ENCODE measurements around the gene PPP5C. TPM values are rescaled to one million over a fixed set of nuclear protein-coding genes. Genes with fewer than 3 reads are reported as not detected.

The PPP5C gene
- total RNA-seq, 1 donor from 2014 or later: 48.9 TPM

GRCh38 chr19:46303322-46303690 lies 43.6 kb upstream of the PPP5C start:
- peak overlapping the region; percentile 23 for H3K4me3 ChIP-seq
- H3K4me1 ChIP-seq: peaks cover 65% of the 10 kb centered on the region
- TF ChIP-seq CTCF (IDR thresholded peaks at IDR 0.05): no peak
- H3K36me3 ChIP-seq: peaks cover 52% of the 10 kb centered on the region
- H3K9me3 ChIP-seq: peaks cover 5% of the 10 kb centered on the region
- intact Hi-C loops (cut with DNase I): no loop called here
- ATAC-seq (no peak), DNase-seq (no peak)
- H3K27me3 ChIP-seq (ENCODE audit: low read depth): no peaks in the 10 kb centered on the region
- H3K27ac ChIP-seq: peak overlapping the region; percentile 80

- DNase-seq: peak; percentile 90
- Histone ChIP-seq H3K4me3 (peak overlapping the region; percentile 23), H3K4me1 (peaks cover 61% of the 10 kb centered on the region), H3K27ac (peak overlapping the region; percentile 80), H3K9me3 (peaks cover 5% of the 10 kb centered on the region), H3K36me3 (peaks cover 58% of the 10 kb centered on the region), H3K27me3 (ENCODE audit: low read depth) (no peaks in the 10 kb centered on the region)
- no peak for TF ChIP-seq CTCF (IDR thresholded peaks at IDR 0.05)
- intact Hi-C loops (cut with DNase I): no loop called here
- ATAC-seq: peak; percentile 71 to 76
These were observed 43.0 kb upstream of the PPP5C start for GRCh38 chr19:46303691-46304397.

GRCh38 chr19:46306501-46306900 lies 40.4 kb upstream of the PPP5C start:
- DNase-seq (no peak), ATAC-seq (no peak)
- intact Hi-C loops (cut with DNase I): no loop called here
- Histone ChIP-seq H3K4me3 (no peak overlapping the region), H3K27me3 (ENCODE audit: low read depth) (no peaks in the 10 kb centered on the region), H3K4me1 (peaks cover 37% of the 10 kb centered on the region), H3K9me3 (peaks cover 5% of the 10 kb centered on the region), H3K36me3 (peaks cover 79% of the 10 kb centered on the region), H3K27ac (no peak overlapping the region)
- TF ChIP-seq CTCF (IDR thresholded peaks at IDR 0.05): no peak

GRCh38 chr19:46308510-46308909 lies 38.4 kb upstream of the PPP5C start:
- no peak overlapping the region for H3K4me3 ChIP-seq
- ATAC-seq (no peak), DNase-seq (no peak)
- intact Hi-C loops (cut with DNase I): no loop called here
- H3K36me3 ChIP-seq: peaks cover 88% of the 10 kb centered on the region
- no peak for TF ChIP-seq CTCF (IDR thresholded peaks at IDR 0.05)
- H3K27me3 ChIP-seq (ENCODE audit: low read depth): no peaks in the 10 kb centered on the region
- no peak overlapping the region for H3K27ac ChIP-seq
- H3K9me3 ChIP-seq: peaks cover 5% of the 10 kb centered on the region
- peaks cover 17% of the 10 kb centered on the region for H3K4me1 ChIP-seq

GRCh38 chr19:46309056-46309455 lies 37.8 kb upstream of the PPP5C start:
- no peaks in the 10 kb centered on the region for H3K27me3 ChIP-seq (ENCODE audit: low read depth)
- ATAC-seq: no peak
- intact Hi-C loops (cut with DNase I): no loop called here
- H3K36me3 ChIP-seq: peaks cover 84% of the 10 kb centered on the region
- H3K4me3 ChIP-seq: no peak overlapping the region
- peaks cover 5% of the 10 kb centered on the region for H3K9me3 ChIP-seq
- no peak for TF ChIP-seq CTCF (IDR thresholded peaks at IDR 0.05)
- H3K4me1 ChIP-seq: peaks cover 12% of the 10 kb centered on the region
- H3K27ac ChIP-seq: no peak overlapping the region
- no peak for DNase-seq

All from lower lobe of right lung (tissue), 2 donors.